Brain microvascular endothelial cell (primary cell): ENCODE results near the gene SELENOV.

Experiments
- DNase-seq: peaks from one replicate; pipeline ENCODE4 v3.0.0-alpha.2; 2020
- H3K27ac ChIP-seq: fragments of 250-450 bp; sonication (Bioruptor Pico); 2 replicates; pipeline ENCODE4 v1.5.1; 2020; ENCODE audit warnings: mild to moderate bottlenecking, moderate library complexity
- H3K27me3 ChIP-seq: fragments of 250-450 bp; sonication (Bioruptor Pico); replicated peaks from 2 replicates; pipeline ENCODE4 v1.5.1; 2020; ENCODE audit warnings: mild to moderate bottlenecking
- H3K36me3 ChIP-seq: fragments of 250-450 bp; sonication (Bioruptor Pico); replicated peaks from 2 replicates; pipeline ENCODE4 v1.5.1; 2020; ENCODE audit warnings: mild to moderate bottlenecking
- H3K4me3 ChIP-seq: 2 replicates; pipeline ENCODE4 v1.5.1; 2011; ENCODE audit warnings: low read depth, mild to moderate bottlenecking, control low read depth, low read length, moderate library complexity
- in situ Hi-C: cut with HindIII; loops from 2 replicates; pipeline ENCODE4 v1.10.0; 2017; ENCODE audit warnings: low sequenced_read_pairs, low pct_ligation_motif_present
- TF ChIP-seq, protein P1 (sequence below): IDR thresholded peaks from 2 replicates; pipeline ENCODE4 v1.5.1; 2011; ENCODE audit warnings: low read depth, mild to moderate bottlenecking, moderate library complexity, low read length, control low read depth, inconsistent platforms; ENCODE audit errors: missing control alignments

Gene SELENOV

DNA sequence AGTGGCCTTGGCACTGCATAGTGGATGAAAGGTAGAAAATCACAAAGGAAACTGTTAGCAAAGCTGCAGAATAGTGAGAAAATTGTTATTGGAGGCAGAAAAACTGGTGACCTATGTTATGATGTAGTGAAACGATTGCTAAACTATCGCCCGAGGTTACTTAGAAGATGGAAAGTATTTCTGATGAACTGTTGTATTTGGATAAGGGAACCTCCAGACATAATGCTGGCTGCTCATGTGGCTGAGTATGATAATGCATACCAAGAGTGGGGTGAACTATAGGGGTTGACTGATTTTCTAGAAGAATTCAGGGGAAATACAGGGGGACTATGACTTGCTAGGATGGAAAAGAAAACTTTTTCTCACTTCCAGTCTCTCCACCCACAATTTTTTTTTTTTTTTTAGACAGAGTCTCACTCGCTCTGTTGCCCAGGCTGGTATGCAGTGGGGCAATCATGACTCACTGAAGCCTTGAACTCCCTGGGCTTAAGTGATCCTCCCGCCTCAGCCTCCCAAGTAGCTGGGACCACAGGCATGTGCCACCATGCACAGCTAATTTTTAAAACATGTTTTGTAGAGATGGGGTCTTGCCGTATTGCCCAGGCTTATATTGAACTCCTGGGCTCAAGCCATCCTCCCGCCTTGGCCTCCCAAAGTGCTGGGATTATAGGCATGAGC is 29.4 kb downstream of the SELENOV start:
- in situ Hi-C loops = no loop called here
- TF ChIP-seq, protein P1, sequence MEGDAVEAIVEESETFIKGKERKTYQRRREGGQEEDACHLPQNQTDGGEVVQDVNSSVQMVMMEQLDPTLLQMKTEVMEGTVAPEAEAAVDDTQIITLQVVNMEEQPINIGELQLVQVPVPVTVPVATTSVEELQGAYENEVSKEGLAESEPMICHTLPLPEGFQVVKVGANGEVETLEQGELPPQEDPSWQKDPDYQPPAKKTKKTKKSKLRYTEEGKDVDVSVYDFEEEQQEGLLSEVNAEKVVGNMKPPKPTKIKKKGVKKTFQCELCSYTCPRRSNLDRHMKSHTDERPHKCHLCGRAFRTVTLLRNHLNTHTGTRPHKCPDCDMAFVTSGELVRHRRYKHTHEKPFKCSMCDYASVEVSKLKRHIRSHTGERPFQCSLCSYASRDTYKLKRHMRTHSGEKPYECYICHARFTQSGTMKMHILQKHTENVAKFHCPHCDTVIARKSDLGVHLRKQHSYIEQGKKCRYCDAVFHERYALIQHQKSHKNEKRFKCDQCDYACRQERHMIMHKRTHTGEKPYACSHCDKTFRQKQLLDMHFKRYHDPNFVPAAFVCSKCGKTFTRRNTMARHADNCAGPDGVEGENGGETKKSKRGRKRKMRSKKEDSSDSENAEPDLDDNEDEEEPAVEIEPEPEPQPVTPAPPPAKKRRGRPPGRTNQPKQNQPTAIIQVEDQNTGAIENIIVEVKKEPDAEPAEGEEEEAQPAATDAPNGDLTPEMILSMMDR = no peak

DNA sequence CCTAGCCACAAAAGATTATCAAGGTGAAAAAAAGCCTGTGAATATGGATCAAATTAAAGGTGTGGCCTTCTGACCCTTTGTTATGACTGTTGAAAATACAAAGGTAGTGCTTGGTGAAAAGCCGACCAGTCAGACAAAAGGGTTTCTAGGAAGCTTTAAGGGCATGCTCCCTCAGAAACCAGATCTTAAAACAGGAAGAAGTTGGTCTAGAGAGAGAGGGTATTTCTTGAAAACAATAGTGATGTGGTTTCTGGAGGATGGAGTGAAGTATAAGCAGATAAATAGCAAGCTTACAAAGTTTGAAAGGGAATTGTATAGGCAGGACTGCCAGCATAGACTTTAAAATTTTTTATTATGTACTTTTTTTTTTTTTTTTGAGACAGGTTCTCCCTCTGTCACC is 30.0 kb downstream of the SELENOV start:
- no peak for DNase-seq

More for the DNA sequence above, 29.4 kb downstream of the SELENOV start:
- Histone ChIP-seq H3K4me3 (no peak overlapping the region), H3K27me3 (no peaks in the 10 kb centered on the region), H3K36me3 (no peaks in the 10 kb centered on the region), H3K27ac (no peak overlapping the region)
- DNase-seq = no peak

DNA sequence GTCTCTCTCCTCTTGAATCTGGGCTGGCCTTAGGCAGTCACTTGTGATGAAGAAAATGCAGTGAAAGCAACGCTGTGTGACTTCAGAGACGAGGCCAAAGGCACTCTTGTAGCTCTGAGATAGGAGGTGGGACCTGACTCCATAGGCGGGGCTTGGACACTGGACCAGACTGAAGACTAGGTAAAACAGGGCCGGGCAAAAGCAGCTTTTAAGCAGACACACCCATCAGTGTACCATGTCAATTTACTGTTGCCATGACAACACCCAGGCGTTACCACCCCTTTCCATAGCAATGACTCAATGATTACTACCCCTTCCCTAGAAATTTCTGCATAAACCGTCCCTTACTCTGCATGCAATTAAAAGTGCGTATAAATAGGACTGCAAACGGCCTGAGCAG is 31.7 kb downstream of the SELENOV start:
- no peaks in the 10 kb centered on the region for H3K36me3 ChIP-seq
- no peak for DNase-seq
- no peaks in the 10 kb centered on the region for H3K27me3 ChIP-seq
- in situ Hi-C loops = no loop called here
- no peak overlapping the region for H3K27ac ChIP-seq
- TF ChIP-seq, protein P1 = no peak
- no peak overlapping the region for H3K4me3 ChIP-seq

More for the DNA sequence above, 30.0 kb downstream of the SELENOV start:
- no peaks in the 10 kb centered on the region for H3K27me3 ChIP-seq
- no peaks in the 10 kb centered on the region for H3K36me3 ChIP-seq
- TF ChIP-seq, protein P1 = no peak
- no peak overlapping the region for H3K27ac ChIP-seq
- in situ Hi-C loops = no loop called here
- no peak overlapping the region for H3K4me3 ChIP-seq

DNA sequence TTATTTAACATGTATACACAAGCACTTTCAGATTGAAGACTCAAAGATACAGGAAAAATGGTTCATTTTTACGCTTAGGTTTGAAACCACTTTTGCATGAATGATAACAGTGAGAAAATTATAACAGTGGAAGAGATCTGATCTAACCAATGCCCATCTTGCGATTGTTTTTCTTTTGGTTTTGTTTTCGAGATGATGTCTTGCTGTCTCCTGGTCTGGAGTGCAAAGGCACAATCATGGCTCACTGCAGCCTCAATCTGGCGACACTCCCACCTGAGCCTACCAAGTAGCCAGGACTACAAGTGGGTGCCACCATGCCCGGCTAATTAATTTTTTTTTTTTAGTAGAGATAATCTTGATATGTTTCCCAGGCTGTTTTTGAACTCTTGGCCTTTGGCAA is 35.3 kb downstream of the SELENOV start:
- Histone ChIP-seq H3K27me3 (no peaks in the 10 kb centered on the region), H3K4me3 (no peak overlapping the region), H3K36me3 (no peaks in the 10 kb centered on the region), H3K27ac (no peak overlapping the region)
- TF ChIP-seq, protein P1 = no peak
- DNase-seq = no peak
- in situ Hi-C loops = no loop called here

DNA sequence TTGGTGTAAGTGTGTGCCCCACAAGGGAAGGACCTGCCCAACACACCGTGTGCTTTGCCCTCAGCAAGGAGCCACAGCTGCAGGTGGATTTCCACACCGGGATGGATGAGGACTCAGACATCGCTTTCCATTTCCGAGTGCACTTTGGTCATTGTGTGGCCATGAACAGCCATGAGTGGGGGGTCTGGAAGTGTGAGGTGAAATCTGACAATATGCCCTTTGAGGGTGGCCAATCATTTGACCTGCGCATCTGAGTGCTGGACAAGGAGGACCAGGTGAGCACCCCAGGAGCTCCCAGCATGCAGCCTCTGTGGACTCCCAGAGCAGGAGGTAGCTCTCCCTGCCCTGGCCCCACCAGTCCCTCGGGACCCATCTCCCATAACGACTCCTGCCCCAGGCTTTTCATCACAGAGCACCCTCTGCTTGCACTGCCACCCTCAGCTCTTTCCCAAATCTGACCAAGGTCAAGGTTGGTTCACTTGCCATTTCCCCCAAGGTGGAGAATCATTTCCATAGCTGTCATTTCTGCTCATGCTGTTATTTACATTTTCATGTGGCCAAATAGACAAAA is 38.2 kb downstream of the SELENOV start:
- no peaks in the 10 kb centered on the region for H3K36me3 ChIP-seq
- H3K27me3 ChIP-seq = no peaks in the 10 kb centered on the region
- in situ Hi-C loops = no loop called here
- no peak for DNase-seq
- H3K4me3 ChIP-seq = no peak overlapping the region
- H3K27ac ChIP-seq = no peak overlapping the region
- TF ChIP-seq, protein P1 = no peak

DNA sequence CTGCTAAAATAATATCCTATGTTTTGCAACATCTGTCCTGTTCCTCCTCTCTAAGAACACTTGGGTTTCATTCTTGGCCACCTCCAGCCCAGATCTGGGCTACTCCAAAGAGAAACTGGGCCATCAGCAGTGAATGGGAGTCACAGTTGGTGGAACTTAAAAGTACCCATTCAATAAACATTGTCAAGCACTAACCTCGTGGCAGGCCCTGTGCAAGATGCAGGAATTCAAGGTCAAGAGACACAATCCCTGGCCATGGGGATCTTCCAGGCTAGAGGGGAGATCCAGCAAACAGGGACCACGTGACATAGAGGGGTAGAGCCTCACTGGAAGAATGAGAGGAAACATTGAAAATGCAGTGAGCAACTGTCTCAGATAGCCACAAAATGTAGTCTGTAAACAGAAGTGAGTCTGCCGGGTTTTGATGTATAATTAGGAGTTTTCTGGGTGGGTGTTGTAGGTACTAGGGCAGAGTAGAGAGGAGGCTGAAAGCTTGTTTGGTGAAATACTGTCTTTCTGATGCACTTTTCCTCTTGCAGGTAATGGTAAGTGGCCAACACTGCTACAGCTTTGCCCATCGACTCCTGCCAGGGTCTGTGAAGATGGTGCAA is 39.9 kb downstream of the SELENOV start:
- no peak for DNase-seq
- Histone ChIP-seq H3K4me3 (no peak overlapping the region), H3K27me3 (no peaks in the 10 kb centered on the region), H3K36me3 (no peaks in the 10 kb centered on the region), H3K27ac (no peak overlapping the region)
- in situ Hi-C loops = no loop called here
- TF ChIP-seq, protein P1 = no peak
